Neural progenitor cell (in vitro differentiated cells): ENCODE results near the gene STK10. TPM values are rescaled to one million over a fixed set of nuclear protein-coding genes. Genes with fewer than 3 reads are reported as not detected.
"Not testable (repeated sequence)": the region's sequence is repeated elsewhere in the genome, so short reads cannot be mapped to it uniquely, and the experiment has no call there.

Experiments used
- DNase-seq: peaks from one replicate; pipeline ENCODE4 v3.0.0-alpha.2; 2016; ENCODE audit warnings: low spot score
- H2AFZ ChIP-seq: fragments of 200-600 bp; sonication (generic); replicated peaks from 2 replicates; pipeline ENCODE4 v1.6.1; 2016; ENCODE audit warnings: antibody characterized with exemption
- H3F3A ChIP-seq: fragments of 200-600 bp; sonication (generic); 2 replicates; pipeline ENCODE4 v1.6.1; 2016; ENCODE audit warnings: antibody characterized with exemption, low read depth
- H3K27ac ChIP-seq: fragments of 200-600 bp; sonication (generic); 2 replicates; pipeline ENCODE4 v1.5.1; 2016; ENCODE audit warnings: mild to moderate bottlenecking
- H3K27me3 ChIP-seq: fragments of 200-600 bp; sonication (generic); 2 replicates; pipeline ENCODE4 v1.6.1; 2016; ENCODE audit warnings: mild to moderate bottlenecking, moderate library complexity
- H3K36me3 ChIP-seq: fragments of 200-600 bp; sonication (generic); 2 replicates; pipeline ENCODE4 v1.5.1; 2016
- H3K4me1 ChIP-seq: fragments of 200-600 bp; sonication (generic); 2 replicates; pipeline ENCODE4 v1.6.1; 2016; ENCODE audit warnings: mixed run types
- H3K4me2 ChIP-seq: fragments of 200-600 bp; sonication (generic); 2 replicates; pipeline ENCODE4 v1.6.1; 2016
- H3K4me3 ChIP-seq: fragments of 200-600 bp; sonication (generic); 2 replicates; pipeline ENCODE4 v1.5.1; 2016
- H3K79me2 ChIP-seq: fragments of 200-600 bp; sonication (generic); 2 replicates; pipeline ENCODE4 v1.6.1; 2016; ENCODE audit warnings: low read depth
- H3K9ac ChIP-seq: fragments of 200-600 bp; sonication (generic); 2 replicates; pipeline ENCODE4 v1.6.1; 2016
- H3K9me3 ChIP-seq: fragments of 200-600 bp; sonication (generic); 2 replicates; pipeline ENCODE4 v1.5.1; 2016; ENCODE audit warnings: low read depth
- H4K20me1 ChIP-seq: fragments of 200-600 bp; sonication (generic); 2 replicates; pipeline ENCODE4 v1.6.1; 2016; ENCODE audit warnings: low read depth
- H3K27ac Mint-ChIP-seq: 3 replicates; pipeline ENCODE4 v1.8.0; 2021; ENCODE audit warnings: mixed read lengths
- H3K27me3 Mint-ChIP-seq: 2 replicates; pipeline ENCODE4 v1.8.0; 2022; ENCODE audit warnings: low read depth, mild to moderate bottlenecking, inconsistent platforms, moderate library complexity, mixed read lengths; ENCODE audit not compliant: insufficient read depth
- H3K36me3 Mint-ChIP-seq: 3 replicates; pipeline ENCODE4 v1.8.0; 2021; ENCODE audit warnings: mixed read lengths
- H3K4me1 Mint-ChIP-seq: 3 replicates; pipeline ENCODE4 v1.8.0; 2021; ENCODE audit warnings: mixed read lengths
- H3K4me3 Mint-ChIP-seq: 3 replicates; pipeline ENCODE4 v1.8.0; 2021; ENCODE audit warnings: mild to moderate bottlenecking, moderate library complexity, mixed read lengths
- H3K9me3 Mint-ChIP-seq: 3 replicates; pipeline ENCODE4 v1.8.0; 2020; ENCODE audit warnings: mixed read lengths
- EZH2 ChIP-seq: fragments of 200-600 bp; sonication (generic); IDR thresholded peaks from 2 replicates; pipeline ENCODE4 v1.6.1; 2017; ENCODE audit warnings: antibody characterized with exemption, mild to moderate bottlenecking, moderate library complexity
- EZH2phosphoT487 ChIP-seq: fragments of 200-600 bp; sonication (generic); IDR thresholded peaks from 2 replicates; pipeline ENCODE4 v1.6.1; 2017; ENCODE audit warnings: antibody characterized with exemption
- total RNA-seq: library from RNA; depleted of rRNA; stranded (reverse); fragments of >200 nt; gene quantifications from 2 replicates; pipeline ENCODE4 v1.2.3, GENCODE V29; 2015; ENCODE audit warnings: low replicate concordance
- TF ChIP-seq, protein P1 (sequence below): fragments of 200-600 bp; sonication (generic); IDR thresholded peaks from 2 replicates; pipeline ENCODE4 v1.5.1; 2017; ENCODE audit warnings: antibody characterized with exemption, mild to moderate bottlenecking

Gene STK10
- total RNA-seq, 1 donor from 2014 or later, result 4.4 TPM

DNA sequence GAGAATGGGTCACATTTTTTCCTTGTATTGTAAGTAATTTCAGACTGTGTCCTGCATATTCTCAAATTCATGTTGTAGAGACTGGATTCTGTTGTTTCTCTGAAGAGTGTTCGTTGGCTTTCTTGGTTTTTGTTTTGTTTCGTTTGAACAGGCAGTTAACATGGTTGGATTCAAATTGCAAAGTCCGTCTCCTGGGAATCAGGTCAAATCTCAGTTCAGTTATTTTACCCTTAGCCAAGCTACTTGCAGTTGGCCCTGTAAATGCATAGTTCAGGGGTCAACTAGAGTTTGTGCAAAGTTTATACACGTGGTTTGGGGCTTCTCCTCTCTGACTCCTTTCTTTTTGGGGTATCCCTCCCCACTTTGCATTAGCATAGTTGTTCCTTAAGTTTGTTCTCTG, 159.9 kb downstream of the STK10 start:
- H3K36me3 ChIP-seq, result no peaks in the 10 kb centered on the region
- H3K27ac Mint-ChIP-seq, result no peak overlapping the region
- TF ChIP-seq EZH2phosphoT487, result no peak
- TF ChIP-seq, protein P1, sequence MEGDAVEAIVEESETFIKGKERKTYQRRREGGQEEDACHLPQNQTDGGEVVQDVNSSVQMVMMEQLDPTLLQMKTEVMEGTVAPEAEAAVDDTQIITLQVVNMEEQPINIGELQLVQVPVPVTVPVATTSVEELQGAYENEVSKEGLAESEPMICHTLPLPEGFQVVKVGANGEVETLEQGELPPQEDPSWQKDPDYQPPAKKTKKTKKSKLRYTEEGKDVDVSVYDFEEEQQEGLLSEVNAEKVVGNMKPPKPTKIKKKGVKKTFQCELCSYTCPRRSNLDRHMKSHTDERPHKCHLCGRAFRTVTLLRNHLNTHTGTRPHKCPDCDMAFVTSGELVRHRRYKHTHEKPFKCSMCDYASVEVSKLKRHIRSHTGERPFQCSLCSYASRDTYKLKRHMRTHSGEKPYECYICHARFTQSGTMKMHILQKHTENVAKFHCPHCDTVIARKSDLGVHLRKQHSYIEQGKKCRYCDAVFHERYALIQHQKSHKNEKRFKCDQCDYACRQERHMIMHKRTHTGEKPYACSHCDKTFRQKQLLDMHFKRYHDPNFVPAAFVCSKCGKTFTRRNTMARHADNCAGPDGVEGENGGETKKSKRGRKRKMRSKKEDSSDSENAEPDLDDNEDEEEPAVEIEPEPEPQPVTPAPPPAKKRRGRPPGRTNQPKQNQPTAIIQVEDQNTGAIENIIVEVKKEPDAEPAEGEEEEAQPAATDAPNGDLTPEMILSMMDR, result no peak
- H3F3A ChIP-seq, result no peaks in the 10 kb centered on the region
- H3K27me3 Mint-ChIP-seq, result peaks cover 2% of the 10 kb centered on the region
- no peaks in the 10 kb centered on the region for H4K20me1 ChIP-seq
- no peak overlapping the region for H2AFZ ChIP-seq
- H3K9me3 ChIP-seq, result no peaks in the 10 kb centered on the region
- H3K4me3 ChIP-seq, result no peak overlapping the region
- H3K27ac ChIP-seq, result no peak overlapping the region
- H3K36me3 Mint-ChIP-seq, result peaks cover 4% of the 10 kb centered on the region
- H3K9me3 Mint-ChIP-seq, result peaks cover 20% of the 10 kb centered on the region
- no peaks in the 10 kb centered on the region for H3K4me1 Mint-ChIP-seq
- no peak overlapping the region for H3K4me2 ChIP-seq
- no peaks in the 10 kb centered on the region for H3K4me1 ChIP-seq
- DNase-seq, result no peak
- no peak overlapping the region for H3K9ac ChIP-seq
- no peaks in the 10 kb centered on the region for H3K79me2 ChIP-seq
- no peaks in the 10 kb centered on the region for H3K27me3 ChIP-seq
- H3K4me3 Mint-ChIP-seq, result no peak overlapping the region

DNA sequence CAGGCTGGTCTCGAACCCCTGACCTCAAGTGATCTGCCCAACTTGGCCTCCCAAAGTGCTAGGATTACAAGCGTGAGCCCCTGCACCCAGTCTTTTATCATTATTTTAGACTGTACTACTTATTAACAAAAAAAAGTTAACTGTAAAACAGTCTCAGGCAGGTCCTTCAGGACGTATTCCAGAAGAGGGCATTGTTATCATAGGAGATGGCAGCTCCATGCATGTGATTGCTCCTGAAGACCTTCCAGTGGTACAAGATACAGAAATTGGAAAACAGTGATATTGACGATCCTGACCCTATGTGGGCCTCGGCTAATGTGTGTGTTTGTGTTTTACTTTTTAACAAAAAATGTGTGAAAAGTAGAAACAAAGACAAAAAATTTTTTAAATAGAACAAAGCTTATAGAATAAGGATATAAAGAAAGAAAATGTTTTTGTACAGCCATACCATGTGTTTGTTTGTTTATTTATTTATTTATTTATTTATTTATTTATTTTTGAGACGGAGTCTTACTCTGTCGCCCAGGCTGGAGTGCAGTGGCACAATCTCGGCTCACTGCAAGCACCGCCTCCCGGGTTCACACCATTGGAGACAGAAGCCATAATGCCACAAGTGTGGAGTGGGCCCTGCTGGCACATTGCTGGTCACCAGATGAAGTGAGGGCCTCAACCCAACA, 167.8 kb downstream of the STK10 start:
- not testable (repeated sequence) for H2AFZ ChIP-seq, H3K9ac ChIP-seq, H3K36me3 ChIP-seq, H4K20me1 ChIP-seq, H3K27ac ChIP-seq, H3K79me2 ChIP-seq, H3K27me3 ChIP-seq, H3K9me3 ChIP-seq, H3K4me1 ChIP-seq, H3K27ac Mint-ChIP-seq, H3F3A ChIP-seq, H3K9me3 Mint-ChIP-seq, H3K36me3 Mint-ChIP-seq, DNase-seq, H3K4me2 ChIP-seq, H3K4me1 Mint-ChIP-seq, H3K4me3 Mint-ChIP-seq, H3K4me3 ChIP-seq, H3K27me3 Mint-ChIP-seq

DNA sequence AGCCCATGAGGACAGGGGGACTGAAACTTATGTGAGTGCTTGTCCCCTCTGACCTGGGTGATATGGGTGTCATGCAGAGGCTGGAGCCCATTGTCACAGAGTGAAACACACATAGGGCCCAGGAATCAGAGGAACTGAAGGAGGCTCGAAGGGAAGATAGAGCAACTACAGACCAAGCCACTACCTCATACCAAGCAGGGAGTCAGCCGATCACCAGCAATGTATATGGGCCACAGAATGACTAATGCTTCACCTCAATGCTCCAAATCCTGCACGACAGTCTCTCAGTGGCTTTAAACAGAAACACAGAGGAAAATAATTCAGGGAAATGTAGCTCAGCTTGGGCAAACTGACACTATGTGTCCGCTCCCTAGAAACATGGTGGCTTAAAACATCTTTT, 172.7 kb downstream of the STK10 start:
- Histone ChIP-seq H3F3A (peaks cover under 1% of the 10 kb centered on the region), H3K27ac (no peak overlapping the region), H3K27me3 (no peaks in the 10 kb centered on the region), H3K79me2 (no peaks in the 10 kb centered on the region), H3K9ac (no peak overlapping the region), H2AFZ (no peak overlapping the region), H3K4me3 (no peak overlapping the region), H3K36me3 (no peaks in the 10 kb centered on the region), H3K4me1 (no peaks in the 10 kb centered on the region), H3K9me3 (no peaks in the 10 kb centered on the region), H4K20me1 (no peaks in the 10 kb centered on the region), H3K4me2 (no peak overlapping the region)
- no peak for DNase-seq
- Mint-ChIP-seq H3K27ac (no peak overlapping the region), H3K36me3 (no peaks in the 10 kb centered on the region), H3K9me3 (no peaks in the 10 kb centered on the region), H3K4me3 (no peak overlapping the region), H3K27me3 (peaks cover 2% of the 10 kb centered on the region), H3K4me1 (no peaks in the 10 kb centered on the region)
- TF ChIP-seq EZH2phosphoT487 (no peak), EZH2 (no peak)
- TF ChIP-seq, protein P1, result no peak

DNA sequence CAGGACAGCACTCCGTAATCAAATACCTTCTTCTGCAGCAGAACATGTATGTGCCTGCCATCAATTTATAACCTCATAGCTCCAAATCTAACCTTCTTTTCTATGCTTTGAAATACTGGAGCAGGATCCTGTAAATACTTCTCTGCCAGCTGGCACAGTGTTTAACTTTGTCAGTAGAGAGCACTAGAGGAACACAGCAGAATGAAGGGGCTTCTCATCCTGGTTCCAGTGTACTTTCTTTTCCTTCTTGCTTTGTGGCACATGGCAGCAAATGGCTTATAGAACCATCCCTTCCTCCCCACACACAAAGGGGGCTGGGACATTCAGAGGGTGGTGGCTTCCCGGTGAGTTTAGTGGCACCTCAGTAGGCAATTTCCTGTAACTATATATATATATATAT, 177.7 kb downstream of the STK10 start:
- H3K36me3 Mint-ChIP-seq, result no peaks in the 10 kb centered on the region
- Histone ChIP-seq H3K27ac (no peak overlapping the region), H3K27me3 (no peaks in the 10 kb centered on the region), H3K79me2 (peaks cover 26% of the 10 kb centered on the region), H3K4me1 (peaks cover 16% of the 10 kb centered on the region), H3K4me3 (no peak overlapping the region), H3K4me2 (no peak overlapping the region), H4K20me1 (peaks cover under 1% of the 10 kb centered on the region), H3F3A (peaks cover 45% of the 10 kb centered on the region), H3K36me3 (no peaks in the 10 kb centered on the region), H3K9ac (no peak overlapping the region), H2AFZ (no peak overlapping the region), H3K9me3 (no peaks in the 10 kb centered on the region)
- DNase-seq, result peak; percentile 34
- no peak overlapping the region for H3K4me3 Mint-ChIP-seq
- H3K27ac Mint-ChIP-seq, result no peak overlapping the region
- peaks cover 2% of the 10 kb centered on the region for H3K27me3 Mint-ChIP-seq
- no peaks in the 10 kb centered on the region for H3K9me3 Mint-ChIP-seq
- no peak for TF ChIP-seq EZH2
- TF ChIP-seq, protein P1, result peak; percentile 42
- peaks cover 23% of the 10 kb centered on the region for H3K4me1 Mint-ChIP-seq
